K562 (cell line): ENCODE results near the gene CTBP2. TPM values are rescaled to one million over a fixed set of nuclear protein-coding genes. Genes with fewer than 3 reads are reported as not detected.

ENCODE experiments used
- ATAC-seq: fragments of 200-7000 bp; cut with Tn5 transposase; 3 replicates; pipeline ENCODE4 v1.9.1; 2020; ENCODE audit warnings: moderate library complexity
- BruUV-seq: library from RNA; stranded (reverse); fragments of 400-500 nt; replicated peaks from 2 replicates; lab custom pipeline; 2021; lab: Mats Ljungman, UMichigan
- CTCF ChIA-PET: fragments of 300-600 bp; formaldehyde crosslinking; extraction: SDS; loops from one replicate; lab custom pipeline; 2021; ENCODE audit warnings: low intra/inter-chr PET ratio; lab: Yijun Ruan, JAX
- POLR2A ChIA-PET: fragments of 300-600, 350-650 bp; sonication (Branson Sonifier 250); formaldehyde crosslinking; extraction: SDS; loops from one replicate; lab custom pipeline; 2021; ENCODE audit warnings: antibody characterized with exemption, inconsistent platforms; lab: Yijun Ruan, JAX
- DNase-seq, 4 experiments: peaks; one replicate each; pipeline versions ENCODE4 v3.0.0 to v3.0.0-alpha.2; 2011 to 2018; ENCODE audit warnings: low spot score in 3 of 4, mixed read lengths in 3 of 4; ENCODE audit errors: extremely low read depth in 1 of 4
- FAIRE-seq: peaks from 2 replicates; lab custom pipeline; 2011; peaks lifted over from hg19 to GRCh38; lab: Jason Lieb, UNC
- H2AFZ ChIP-seq: 2 replicates; pipeline ENCODE4 v1.6.0; 2011; ENCODE audit warnings: low read depth, low read length, control low read depth, inconsistent platforms
- H3K27ac ChIP-seq: fragments of 200-600 bp; 3 replicates; pipeline ENCODE4 v1.8.0; 2011; ENCODE audit warnings: low read depth, mild to moderate bottlenecking, control low read depth, inconsistent platforms, low read length, moderate library complexity, mixed read lengths; ENCODE audit errors: extremely low read depth
- H3K27me3 ChIP-seq, 2 experiments: fragments of 300-600 bp in 1 of 2; 2 replicates in 1 of 2; 3 replicates in 1 of 2; pipeline versions ENCODE4 v1.6.0 to v1.8.0; 2011; ENCODE audit warnings: inconsistent platforms in 2 of 2, low read length in 2 of 2, mild to moderate bottlenecking in 1 of 2, mixed read lengths in 1 of 2, moderate library complexity in 1 of 2; ENCODE audit not compliant: control insufficient read depth in 2 of 2, insufficient read depth in 2 of 2
- H3K36me3 ChIP-seq: fragments of 300-600 bp; 3 replicates; pipeline ENCODE4 v1.8.0; 2011; ENCODE audit warnings: mild to moderate bottlenecking, low read length, inconsistent platforms; ENCODE audit not compliant: control insufficient read depth, insufficient read depth
- H3K4me1 ChIP-seq, 2 experiments: fragments of 200-600 bp in 1 of 2; replicated peaks in 1 of 2; 2 replicates in 1 of 2; 3 replicates in 1 of 2; pipeline versions ENCODE4 v1.5.1 to v1.8.0; 2011; ENCODE audit warnings: inconsistent platforms in 2 of 2, low read length in 2 of 2, mild to moderate bottlenecking in 1 of 2, mixed read lengths in 1 of 2, moderate library complexity in 1 of 2; ENCODE audit not compliant: control insufficient read depth in 2 of 2, insufficient read depth in 2 of 2
- H3K4me2 ChIP-seq: 2 replicates; pipeline ENCODE4 v1.6.1; 2011; ENCODE audit warnings: low read length, control low read depth, inconsistent platforms, mixed read lengths; ENCODE audit not compliant: insufficient read depth
- H3K4me3 ChIP-seq: fragments of 200-600 bp; sonication (generic), shearing (Covaris generic); 2 replicates; pipeline ENCODE4 v1.5.1; 2016; ENCODE audit warnings: control low read depth, inconsistent platforms
- H3K79me2 ChIP-seq: fragments of 200-600 bp; 3 replicates; pipeline ENCODE4 v1.8.0; 2011; ENCODE audit warnings: low read length, inconsistent platforms; ENCODE audit not compliant: control insufficient read depth, insufficient read depth
- H3K9ac ChIP-seq, 2 experiments: 2 replicates each; pipeline versions ENCODE4 v1.6.0 to v1.6.1; 2011; ENCODE audit warnings: low read depth in 2 of 2, low read length in 2 of 2, control low read depth in 1 of 2, inconsistent platforms in 1 of 2, mild to moderate bottlenecking in 1 of 2, mixed read lengths in 1 of 2; ENCODE audit not compliant: insufficient read depth in 1 of 2
- H3K9me1 ChIP-seq: one replicate; pipeline ENCODE4 v1.6.0; 2011; ENCODE audit warnings: inconsistent platforms, mild to moderate bottlenecking, low read length, moderate library complexity; ENCODE audit not compliant: control insufficient read depth, insufficient read depth
- H3K9me3 ChIP-seq: replicated peaks from 2 replicates; pipeline ENCODE4 v1.5.1; 2011; ENCODE audit warnings: low read depth, low read length, inconsistent platforms; ENCODE audit not compliant: control insufficient read depth, insufficient read depth
- H4K20me1 ChIP-seq: replicated peaks from 2 replicates; pipeline ENCODE4 v1.6.1; 2011; ENCODE audit warnings: low read length, inconsistent platforms, mixed read lengths; ENCODE audit not compliant: control insufficient read depth, insufficient read depth
- ELF2 ChIP-seq: fragments of 250-450 bp; sonication (Bioruptor Pico); IDR thresholded peaks from 2 replicates; pipeline ENCODE4 v1.5.0; 2021; ENCODE audit warnings: mild to moderate bottlenecking
- THRAP3 ChIP-seq: fragments of 450-650 bp; IDR thresholded peaks from 2 replicates; pipeline ENCODE4 v1.6.1; 2016; ENCODE audit warnings: mild to moderate bottlenecking, inconsistent platforms, borderline replicate concordance
- ZBTB8A ChIP-seq: fragments of 450-650 bp; IDR thresholded peaks from 2 replicates; pipeline ENCODE4 v1.6.1; 2018; ENCODE audit warnings: mild to moderate bottlenecking, moderate library complexity; ENCODE audit not compliant: partially characterized antibody
- ZNF24 ChIP-seq: fragments of 450-650 bp; IDR thresholded peaks from 2 replicates; pipeline ENCODE4 v1.6.1; 2016
- ZNF57 ChIP-seq: fragments of 450-650 bp; formaldehyde crosslinking; IDR thresholded peaks from 2 replicates; pipeline ENCODE4 v1.4.0; 2020; ENCODE audit warnings: mild to moderate bottlenecking, moderate library complexity
- ZNF668 ChIP-seq: fragments of 250-450 bp; sonication (Bioruptor Pico); IDR thresholded peaks from 2 replicates; pipeline ENCODE4 v1.8.0; 2022; ENCODE audit warnings: mild to moderate bottlenecking, inconsistent platforms
- WGBS: fragments of 100-300 bp; shearing (Covaris generic); methylation state at CpG from one replicate; pipeline ENCODE4 v1.1.6; 2016; ENCODE audit warnings: low coverage, mixed read lengths; ENCODE audit not compliant: insufficient coverage; ENCODE audit errors: missing lambda C conversion rate; 5-methylcytosine and 5-hydroxymethylcytosine counted together
- in situ Hi-C: fragments of 300-500 bp; cut with MboI; formaldehyde crosslinking; loops from 4 replicates; pipeline ENCODE4 v1.15.0; 2018; ENCODE audit warnings: inconsistent platforms, mixed read lengths
- intact Hi-C: fragments of 100-400 bp; cut with micrococcal nuclease; formaldehyde crosslinking; loops from 2 replicates; pipeline ENCODE4 v1.14.2; 2022
- polyA plus RNA-seq, 8 experiments: library from polyadenylated mRNA; depleted of rRNA in 4 of 8; stranded (reverse) in 5 of 8; unstranded in 3 of 8; fragments of >200 nt; fragmentation: Nextera tagmentation in 2 of 8; fragmentation: Illumina TruSeq in 1 of 8; extraction: Ambion mirVana in 2 of 8; extraction: Trizol in 1 of 8; gene quantifications; 2 replicates each; pipeline versions ENCODE4 v1.2.1 to v1.2.3, GENCODE V29; 2011 to 2014; ENCODE audit warnings: inconsistent platforms in 1 of 8, missing spikeins in 1 of 8
- total RNA-seq, 7 experiments: library from RNA; depleted of rRNA in 6 of 7; stranded (reverse); fragments of >200 nt in 6 of 7; fragmentation: Illumina TruSeq in 2 of 7; extraction: Trizol in 2 of 7; gene quantifications; 2 replicates each; pipeline versions ENCODE4 v1.2.1 to v1.2.3, GENCODE V29; 2011 to 2021; ENCODE audit warnings: low replicate concordance in 1 of 7
- TF ChIP-seq, protein P1 (sequence below): fragments of 450-650 bp; IDR thresholded peaks from 2 replicates; pipeline ENCODE4 v1.6.1; 2016; ENCODE audit warnings: missing biosample characterization, missing genetic modification characterization
- TF ChIP-seq, protein P2 (sequence below): sonication (generic); formaldehyde crosslinking; IDR thresholded peaks from 2 replicates; pipeline ENCODE4 v1.8.0; 2023; ENCODE audit warnings: missing genetic modification reagents, mild to moderate bottlenecking, borderline replicate concordance
- TF ChIP-seq, protein P3 (sequence below): IDR thresholded peaks from 3 replicates; pipeline ENCODE4 v1.6.1; 2011; ENCODE audit warnings: borderline replicate concordance, mild to moderate bottlenecking; ENCODE audit not compliant: insufficient read length, insufficient read depth
- TF ChIP-seq, protein P4 (sequence below): fragments of 450-650 bp; formaldehyde crosslinking; conservative IDR thresholded peaks from 2 replicates; pipeline ENCODE4 v1.4.0; 2022; ENCODE audit warnings: mild to moderate bottlenecking, missing genetic modification characterization

Gene CTBP2
- total and polyA plus RNA-seq, 9 of the 15 experiments (the other 6 are each of a cell fraction or from before 2014, with no cell fraction given), result 1.3 to 8.8 (median 5.1) TPM

DNA sequence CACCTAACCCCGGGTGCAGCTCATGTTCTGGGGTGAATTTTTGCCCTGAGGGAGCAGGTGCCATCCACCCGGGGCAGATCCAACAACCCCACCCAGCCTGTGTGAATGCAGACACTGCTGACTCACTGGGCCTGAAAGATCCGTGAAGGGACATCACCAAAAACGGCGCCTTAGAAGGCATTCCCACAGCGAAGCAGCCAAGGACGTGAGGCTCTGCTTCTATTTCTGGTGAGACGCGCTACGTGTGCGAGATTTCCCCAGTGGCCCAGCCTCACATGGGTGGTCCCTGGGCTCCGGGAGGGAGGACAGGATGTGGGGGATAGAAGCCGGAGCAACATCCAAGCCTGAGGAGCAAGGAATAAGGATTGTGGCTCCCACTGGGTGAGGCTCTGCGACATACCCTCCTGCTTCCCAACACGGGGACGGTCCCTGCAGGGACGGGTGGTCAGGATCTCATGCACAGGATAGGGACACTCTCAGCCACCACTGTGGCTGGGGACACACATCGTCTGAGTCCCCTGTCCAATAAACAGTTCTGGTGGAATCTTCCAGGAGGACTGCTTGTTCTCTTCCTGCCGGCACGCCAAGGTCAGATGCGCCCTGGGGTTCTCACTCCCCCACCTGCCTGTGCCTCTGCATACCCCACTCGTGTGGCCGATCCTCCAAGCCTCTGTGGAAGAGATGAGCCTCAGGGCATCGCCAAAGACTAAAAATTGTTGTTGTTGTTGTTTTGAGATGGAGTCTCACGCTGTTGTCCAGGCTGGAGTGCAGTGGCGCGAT is 148.2 kb downstream of the CTBP2 start:
- no peak for FAIRE-seq
- DNase-seq, result no peak
- Histone ChIP-seq H3K9me1 (no peaks in the 10 kb centered on the region), H3K9me3 (no peaks in the 10 kb centered on the region), H3K4me2 (no peak overlapping the region), H3K4me3 (no peak overlapping the region), H2AFZ (no peak overlapping the region), H3K9ac (no peak overlapping the region), H4K20me1 (no peaks in the 10 kb centered on the region), H3K4me1 (no peaks in the 10 kb centered on the region), H3K27me3 (no peaks in the 10 kb centered on the region), H3K79me2 (no peaks in the 10 kb centered on the region), H3K36me3 (no peaks in the 10 kb centered on the region), H3K27ac (no peak overlapping the region)
- intact Hi-C loops (no loop called here), in situ Hi-C loops (no loop called here)
- CTCF ChIA-PET, result no interaction called here
- POLR2A ChIA-PET, result no interaction called here
- no peak for ATAC-seq
- no CpG with 5 or more reads among the region's 27 CpGs for WGBS
- BruUV-seq, result no TSS peak
- TF ChIP-seq, protein P1, sequence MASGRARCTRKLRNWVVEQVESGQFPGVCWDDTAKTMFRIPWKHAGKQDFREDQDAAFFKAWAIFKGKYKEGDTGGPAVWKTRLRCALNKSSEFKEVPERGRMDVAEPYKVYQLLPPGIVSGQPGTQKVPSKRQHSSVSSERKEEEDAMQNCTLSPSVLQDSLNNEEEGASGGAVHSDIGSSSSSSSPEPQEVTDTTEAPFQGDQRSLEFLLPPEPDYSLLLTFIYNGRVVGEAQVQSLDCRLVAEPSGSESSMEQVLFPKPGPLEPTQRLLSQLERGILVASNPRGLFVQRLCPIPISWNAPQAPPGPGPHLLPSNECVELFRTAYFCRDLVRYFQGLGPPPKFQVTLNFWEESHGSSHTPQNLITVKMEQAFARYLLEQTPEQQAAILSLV (tag), result no peak
- TF ChIP-seq, protein P2, sequence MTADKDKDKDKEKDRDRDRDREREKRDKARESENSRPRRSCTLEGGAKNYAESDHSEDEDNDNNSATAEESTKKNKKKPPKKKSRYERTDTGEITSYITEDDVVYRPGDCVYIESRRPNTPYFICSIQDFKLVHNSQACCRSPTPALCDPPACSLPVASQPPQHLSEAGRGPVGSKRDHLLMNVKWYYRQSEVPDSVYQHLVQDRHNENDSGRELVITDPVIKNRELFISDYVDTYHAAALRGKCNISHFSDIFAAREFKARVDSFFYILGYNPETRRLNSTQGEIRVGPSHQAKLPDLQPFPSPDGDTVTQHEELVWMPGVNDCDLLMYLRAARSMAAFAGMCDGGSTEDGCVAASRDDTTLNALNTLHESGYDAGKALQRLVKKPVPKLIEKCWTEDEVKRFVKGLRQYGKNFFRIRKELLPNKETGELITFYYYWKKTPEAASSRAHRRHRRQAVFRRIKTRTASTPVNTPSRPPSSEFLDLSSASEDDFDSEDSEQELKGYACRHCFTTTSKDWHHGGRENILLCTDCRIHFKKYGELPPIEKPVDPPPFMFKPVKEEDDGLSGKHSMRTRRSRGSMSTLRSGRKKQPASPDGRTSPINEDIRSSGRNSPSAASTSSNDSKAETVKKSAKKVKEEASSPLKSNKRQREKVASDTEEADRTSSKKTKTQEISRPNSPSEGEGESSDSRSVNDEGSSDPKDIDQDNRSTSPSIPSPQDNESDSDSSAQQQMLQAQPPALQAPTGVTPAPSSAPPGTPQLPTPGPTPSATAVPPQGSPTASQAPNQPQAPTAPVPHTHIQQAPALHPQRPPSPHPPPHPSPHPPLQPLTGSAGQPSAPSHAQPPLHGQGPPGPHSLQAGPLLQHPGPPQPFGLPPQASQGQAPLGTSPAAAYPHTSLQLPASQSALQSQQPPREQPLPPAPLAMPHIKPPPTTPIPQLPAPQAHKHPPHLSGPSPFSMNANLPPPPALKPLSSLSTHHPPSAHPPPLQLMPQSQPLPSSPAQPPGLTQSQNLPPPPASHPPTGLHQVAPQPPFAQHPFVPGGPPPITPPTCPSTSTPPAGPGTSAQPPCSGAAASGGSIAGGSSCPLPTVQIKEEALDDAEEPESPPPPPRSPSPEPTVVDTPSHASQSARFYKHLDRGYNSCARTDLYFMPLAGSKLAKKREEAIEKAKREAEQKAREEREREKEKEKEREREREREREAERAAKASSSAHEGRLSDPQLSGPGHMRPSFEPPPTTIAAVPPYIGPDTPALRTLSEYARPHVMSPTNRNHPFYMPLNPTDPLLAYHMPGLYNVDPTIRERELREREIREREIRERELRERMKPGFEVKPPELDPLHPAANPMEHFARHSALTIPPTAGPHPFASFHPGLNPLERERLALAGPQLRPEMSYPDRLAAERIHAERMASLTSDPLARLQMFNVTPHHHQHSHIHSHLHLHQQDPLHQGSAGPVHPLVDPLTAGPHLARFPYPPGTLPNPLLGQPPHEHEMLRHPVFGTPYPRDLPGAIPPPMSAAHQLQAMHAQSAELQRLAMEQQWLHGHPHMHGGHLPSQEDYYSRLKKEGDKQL (CRISPR knock-in tag), result no peak
- no peak for TF ChIP-seq ZBTB8A
- no peak for TF ChIP-seq THRAP3
- TF ChIP-seq, protein P3, sequence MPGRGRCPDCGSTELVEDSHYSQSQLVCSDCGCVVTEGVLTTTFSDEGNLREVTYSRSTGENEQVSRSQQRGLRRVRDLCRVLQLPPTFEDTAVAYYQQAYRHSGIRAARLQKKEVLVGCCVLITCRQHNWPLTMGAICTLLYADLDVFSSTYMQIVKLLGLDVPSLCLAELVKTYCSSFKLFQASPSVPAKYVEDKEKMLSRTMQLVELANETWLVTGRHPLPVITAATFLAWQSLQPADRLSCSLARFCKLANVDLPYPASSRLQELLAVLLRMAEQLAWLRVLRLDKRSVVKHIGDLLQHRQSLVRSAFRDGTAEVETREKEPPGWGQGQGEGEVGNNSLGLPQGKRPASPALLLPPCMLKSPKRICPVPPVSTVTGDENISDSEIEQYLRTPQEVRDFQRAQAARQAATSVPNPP, result no peak
- TF ChIP-seq, protein P4, sequence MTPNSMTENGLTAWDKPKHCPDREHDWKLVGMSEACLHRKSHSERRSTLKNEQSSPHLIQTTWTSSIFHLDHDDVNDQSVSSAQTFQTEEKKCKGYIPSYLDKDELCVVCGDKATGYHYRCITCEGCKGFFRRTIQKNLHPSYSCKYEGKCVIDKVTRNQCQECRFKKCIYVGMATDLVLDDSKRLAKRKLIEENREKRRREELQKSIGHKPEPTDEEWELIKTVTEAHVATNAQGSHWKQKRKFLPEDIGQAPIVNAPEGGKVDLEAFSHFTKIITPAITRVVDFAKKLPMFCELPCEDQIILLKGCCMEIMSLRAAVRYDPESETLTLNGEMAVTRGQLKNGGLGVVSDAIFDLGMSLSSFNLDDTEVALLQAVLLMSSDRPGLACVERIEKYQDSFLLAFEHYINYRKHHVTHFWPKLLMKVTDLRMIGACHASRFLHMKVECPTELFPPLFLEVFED, result no peak
- TF ChIP-seq ZNF668 (CRISPR knock-in tag), result no peak
- TF ChIP-seq ZNF57, result no peak
- no peak for TF ChIP-seq ELF2 (CRISPR knock-in tag)
- no peak for TF ChIP-seq ZNF24
